GM21528 (cell line): ENCODE data around the gene BBLN.

Experiments used
- ATAC-seq: cut with Tn5 transposase; IDR thresholded peaks from one replicate; pipeline ENCODE4 v1.9.1; 2021; ENCODE audit warnings: mild to moderate bottlenecking, moderate library complexity; ENCODE audit not compliant: unreplicated experiment, low FRiP score

The BBLN gene

DNA sequence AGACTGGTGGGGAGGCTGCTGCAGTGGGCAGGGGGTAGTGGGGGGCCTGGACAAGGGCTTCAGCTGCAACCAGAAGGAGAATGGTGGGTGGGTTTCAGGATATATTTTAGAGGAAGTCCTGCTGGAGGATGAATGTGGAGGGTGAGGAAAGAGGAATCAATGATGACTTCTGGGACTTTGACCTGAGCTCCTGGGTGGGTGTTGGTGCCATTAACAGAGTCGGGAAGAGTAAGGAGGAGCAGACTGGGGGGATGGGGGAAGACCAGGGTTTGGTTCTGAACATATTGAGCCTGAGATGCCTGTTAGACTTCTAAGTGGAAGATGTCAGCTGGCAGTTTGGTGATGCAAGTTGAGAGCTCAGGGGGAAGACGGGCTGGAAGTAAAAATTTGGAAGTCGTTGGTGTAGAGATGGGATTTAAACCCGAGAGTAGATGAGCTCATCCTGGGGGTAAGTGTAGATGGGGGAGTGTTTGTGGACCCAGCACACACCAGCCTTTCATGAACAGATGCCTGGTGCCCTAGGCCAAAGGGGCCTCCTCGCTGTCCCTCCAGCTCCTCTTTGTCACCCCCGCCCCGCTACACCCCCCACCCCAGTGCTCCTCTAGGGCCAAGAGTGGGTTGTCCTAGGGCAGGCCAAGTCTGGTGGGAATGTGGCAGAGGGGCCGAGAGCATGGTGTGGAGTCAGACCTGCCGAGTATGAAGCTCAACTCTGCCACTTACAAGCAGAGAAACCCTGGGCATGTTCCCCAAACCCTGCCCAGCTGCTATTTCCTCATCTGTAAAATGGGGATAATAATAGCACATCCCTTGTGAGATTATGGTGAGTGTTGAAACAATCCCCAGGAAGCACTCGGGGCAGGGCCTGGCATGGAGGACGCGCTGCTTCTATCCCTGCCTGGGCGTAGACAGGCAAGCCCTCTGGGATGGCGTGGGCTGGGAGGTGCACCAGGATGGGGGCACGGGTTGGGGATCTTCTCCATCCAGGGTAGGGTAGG is 47.1 kb downstream of the BBLN start:
- ATAC-seq = no peak

- no peak for ATAC-seq
Measured at GRCh38 chr9:128208386-128208785, 48.3 kb downstream of the BBLN start.

GRCh38 chr9:128208946-128209669 is 49.0 kb downstream of the BBLN start:
- ATAC-seq = no peak

DNA sequence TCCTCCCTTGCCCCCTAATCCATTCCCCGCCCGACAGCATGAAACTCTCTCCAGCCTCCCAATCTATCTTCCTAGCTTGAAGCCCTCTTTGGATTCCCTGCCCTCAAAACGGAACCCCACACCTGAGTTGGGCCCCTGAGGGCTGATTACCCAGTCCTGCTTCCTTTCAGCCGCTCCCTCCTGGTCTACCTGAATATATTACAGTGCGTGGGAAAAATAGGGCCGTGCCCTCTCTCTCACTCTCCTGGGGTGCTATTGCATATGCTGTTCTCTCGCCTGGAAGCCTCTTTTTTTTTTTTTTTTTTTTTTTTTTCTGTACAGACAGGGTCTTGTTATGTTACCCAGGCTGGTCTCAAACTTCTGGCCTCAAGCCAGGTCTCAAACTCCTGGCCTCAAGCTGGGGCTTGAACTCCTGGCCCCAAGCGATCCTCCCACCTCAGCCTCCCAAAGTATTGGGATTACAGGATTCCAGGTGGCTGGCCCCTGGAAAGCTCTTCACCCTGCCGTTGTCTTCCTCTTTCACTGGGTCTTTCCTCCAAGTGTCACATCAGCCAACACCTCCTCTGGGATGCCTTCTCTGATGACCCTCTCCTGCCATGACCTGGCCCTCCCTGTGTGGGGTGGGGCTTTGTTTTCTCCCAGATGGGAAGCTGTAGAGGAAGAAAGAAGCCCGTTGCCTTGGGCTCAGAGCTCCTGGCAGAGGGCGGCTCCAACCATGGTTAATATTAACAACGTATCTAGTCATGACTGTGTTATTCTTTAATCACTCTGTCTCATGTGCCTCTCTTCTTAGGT is 51.3 kb downstream of the BBLN start:
- ATAC-seq = no peak

DNA sequence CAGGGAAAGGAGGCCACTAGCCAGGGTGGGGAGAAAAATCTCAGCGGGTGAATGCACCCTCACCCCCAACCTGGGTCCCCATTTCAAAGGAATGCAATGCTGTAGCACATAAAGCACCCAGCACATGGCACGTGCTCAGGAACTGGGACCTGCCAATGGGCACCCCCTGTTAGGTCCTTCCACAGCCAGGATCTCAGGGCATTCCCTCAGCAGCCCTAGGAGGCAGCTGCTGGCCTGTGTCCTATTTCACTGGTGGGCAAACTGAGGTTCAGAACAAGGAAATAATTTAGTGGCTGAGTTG is 51.9 kb downstream of the BBLN start:
- ATAC-seq = no peak
